ENCODE results near the gene BTNL2. TPM values are rescaled to one million over a fixed set of nuclear protein-coding genes. Genes with fewer than 3 reads are reported as not detected.

Gene BTNL2
- polyA plus RNA-seq, 2 of the 4 experiments (the other 2 are of a cell fraction): not detected

- 83% methylated on average over 7 of the region's 7 CpGs for WGBS (ENCODE audit: missing lambda C conversion rate)
- DNase-seq (ENCODE audit: low read depth in 1 of 2, low spot score in 1 of 2) (no peak), FAIRE-seq (no peak), ATAC-seq (no peak)
- Histone ChIP-seq H3K27ac (no peak overlapping the region), H3K4me2 (no peak overlapping the region), H3K9me3 (no peaks in the 10 kb centered on the region), H3K4me1 (peaks cover 20% of the 10 kb centered on the region), H3K4me3 (no peak overlapping the region)
- no peak for TF ChIP-seq NPAS2 (CRISPR knock-in tag; IDR thresholded peaks at IDR 0.05; ENCODE audit: borderline replicate concordance)
- no peak for TF ChIP-seq BCL3 (IDR thresholded peaks at IDR 0.05)
- no peak for TF ChIP-seq EHF (CRISPR knock-in tag; IDR thresholded peaks at IDR 0.05)
- TF ChIP-seq HOXB5 (CRISPR knock-in tag; IDR thresholded peaks at IDR 0.05): no peak
- CTCF ChIA-PET: no interaction called here
- POLR2A ChIA-PET: no interaction called here
Observed at GRCh38 chr6:32375739-32376529, 31.0 kb downstream of the BTNL2 start.

GRCh38 chr6:32371803-32372202 lies 35.2 kb downstream of the BTNL2 start, which contains the start of gene TSBP1:
Gene TSBP1, minus strand, starts transcription at chr6:32371903. Its CDS starts 197 bp downstream, at chr6:32371706.
- Histone ChIP-seq H3K27ac (no peak within 1 kb of the TSS; a peak in 1 of 6 replicates), H3K4me1 (peaks cover 37% of the 10 kb centered on the region), H3K4me2 (peak within 1 kb of the TSS; percentile 34; the same call in 1 of the 3 replicates), H3K4me3 (no peak within 1 kb of the TSS), H3K9me3 (no peaks in the 10 kb centered on the region)
- ChIA-PET CTCF (interaction anchor here (0.6 kb wide), 1 partner anchor 1560 kb away, joined by 4 read pairs; no protein-coding TSS in a partner anchor), POLR2A (no interaction called here)
- FAIRE-seq: no peak
- no peak for TF ChIP-seq CBX8 (IDR thresholded peaks at IDR 0.05)
- TF ChIP-seq CBX2 (IDR thresholded peaks at IDR 0.05; ENCODE audit: borderline replicate concordance, low read depth): no peak
- TF ChIP-seq KDM5A (IDR thresholded peaks at IDR 0.05): no peak
- no peak for TF ChIP-seq EP300 (IDR thresholded peaks at IDR 0.05)
- no peak for TF ChIP-seq NFE2L2 (conservative IDR thresholded peaks at IDR 0.05; ENCODE audit: low read length)
- TF ChIP-seq PHF8 (IDR thresholded peaks at IDR 0.05; ENCODE audit: borderline replicate concordance, low read depth): no peak
- TF ChIP-seq HOXB13 (CRISPR knock-in tag; IDR thresholded peaks at IDR 0.05; ENCODE audit: low read depth): no peak
- no peak for TF ChIP-seq FOSB (CRISPR knock-in tag; IDR thresholded peaks at IDR 0.05)
- no peak for TF ChIP-seq ZNF302 (CRISPR knock-in tag; IDR thresholded peaks at IDR 0.05)
- no peak for TF ChIP-seq E2F6 (IDR thresholded peaks at IDR 0.05; ENCODE audit: borderline replicate concordance, low read depth)
- TF ChIP-seq RARB (CRISPR knock-in tag; IDR thresholded peaks at IDR 0.05): no peak
- TF ChIP-seq MYC (IDR thresholded peaks at IDR 0.05; ENCODE audit: borderline replicate concordance, low read length): no peak
- no peak for TF ChIP-seq HEYL (CRISPR knock-in tag; IDR thresholded peaks at IDR 0.05)
- DNase-seq (ENCODE audit: low read depth in 1 of 2, low spot score in 1 of 2): no peak
- ATAC-seq: no peak

GRCh38 chr6:32371229-32371628 lies 35.8 kb downstream of the BTNL2 start:
- ChIA-PET POLR2A (no interaction called here), CTCF (interaction anchor here (0.6 kb wide), 1 partner anchor 1559 kb away, joined by 4 read pairs; no protein-coding TSS in a partner anchor)
- H3K9me3 ChIP-seq: no peaks in the 10 kb centered on the region
- H3K27ac ChIP-seq: no peak overlapping the region; a peak in 1 of 6 replicates
- 46% methylated on average over 1 of the region's 1 CpG for WGBS (ENCODE audit: missing lambda C conversion rate)
- H3K4me3 ChIP-seq: no peak overlapping the region
- no peak for ATAC-seq
- H3K4me2 ChIP-seq: peak overlapping the region; percentile 34; the same call in 1 of the 3 replicates
- FAIRE-seq: no peak
- DNase-seq (ENCODE audit: low read depth in 1 of 2, low spot score in 1 of 2): no peak
- H3K4me1 ChIP-seq: peaks cover 37% of the 10 kb centered on the region
- TF ChIP-seq CBX8 (IDR thresholded peaks at IDR 0.05) (no peak), ZFP36 (IDR thresholded peaks at IDR 0.05; ENCODE audit: borderline replicate concordance, partially characterized antibody) (no peak), EP300 (IDR thresholded peaks at IDR 0.05) (no peak), RAD21 (conservative IDR thresholded peaks at IDR 0.05 in 1 of 2, IDR thresholded peaks at IDR 0.05 in 1 of 2) (no peak), MAX (IDR thresholded peaks at IDR 0.05) (no peak), MYC (IDR thresholded peaks at IDR 0.05; ENCODE audit: borderline replicate concordance, low read length) (no peak), GATA3 (IDR thresholded peaks at IDR 0.05; ENCODE audit: borderline replicate concordance) (no peak), HES2 (IDR thresholded peaks at IDR 0.05) (no peak), CTCF (IDR thresholded peaks at IDR 0.05) (no peak), USF2 (IDR thresholded peaks at IDR 0.05) (no peak), NPAS2 (CRISPR knock-in tag; IDR thresholded peaks at IDR 0.05; ENCODE audit: borderline replicate concordance) (no peak), HEYL (CRISPR knock-in tag; IDR thresholded peaks at IDR 0.05) (no peak), NR3C1 (IDR thresholded peaks at IDR 0.05) (no peak), EHF (CRISPR knock-in tag; IDR thresholded peaks at IDR 0.05) (no peak), HOXB13 (CRISPR knock-in tag; IDR thresholded peaks at IDR 0.05; ENCODE audit: low read depth) (no peak), MAZ (IDR thresholded peaks at IDR 0.05; ENCODE audit: borderline replicate concordance, low read depth, low read length) (no peak), FOSL2 (IDR thresholded peaks at IDR 0.05) (no peak), FOSL2 (CRISPR knock-in tag; IDR thresholded peaks at IDR 0.05) (no peak), ZC3H11A (IDR thresholded peaks at IDR 0.05) (no peak)

Measured in A549 (cell line).